HG03575 (cell line): ENCODE measurements around the gene ZNF827.

ENCODE experiments used
- ATAC-seq: cut with Tn5 transposase; IDR thresholded peaks from one replicate; pipeline ENCODE4 v1.9.1; 2021; ENCODE audit not compliant: unreplicated experiment, insufficient number of reproducible peaks, low FRiP score; ENCODE audit errors: extremely low read depth

Gene ZNF827

DNA sequence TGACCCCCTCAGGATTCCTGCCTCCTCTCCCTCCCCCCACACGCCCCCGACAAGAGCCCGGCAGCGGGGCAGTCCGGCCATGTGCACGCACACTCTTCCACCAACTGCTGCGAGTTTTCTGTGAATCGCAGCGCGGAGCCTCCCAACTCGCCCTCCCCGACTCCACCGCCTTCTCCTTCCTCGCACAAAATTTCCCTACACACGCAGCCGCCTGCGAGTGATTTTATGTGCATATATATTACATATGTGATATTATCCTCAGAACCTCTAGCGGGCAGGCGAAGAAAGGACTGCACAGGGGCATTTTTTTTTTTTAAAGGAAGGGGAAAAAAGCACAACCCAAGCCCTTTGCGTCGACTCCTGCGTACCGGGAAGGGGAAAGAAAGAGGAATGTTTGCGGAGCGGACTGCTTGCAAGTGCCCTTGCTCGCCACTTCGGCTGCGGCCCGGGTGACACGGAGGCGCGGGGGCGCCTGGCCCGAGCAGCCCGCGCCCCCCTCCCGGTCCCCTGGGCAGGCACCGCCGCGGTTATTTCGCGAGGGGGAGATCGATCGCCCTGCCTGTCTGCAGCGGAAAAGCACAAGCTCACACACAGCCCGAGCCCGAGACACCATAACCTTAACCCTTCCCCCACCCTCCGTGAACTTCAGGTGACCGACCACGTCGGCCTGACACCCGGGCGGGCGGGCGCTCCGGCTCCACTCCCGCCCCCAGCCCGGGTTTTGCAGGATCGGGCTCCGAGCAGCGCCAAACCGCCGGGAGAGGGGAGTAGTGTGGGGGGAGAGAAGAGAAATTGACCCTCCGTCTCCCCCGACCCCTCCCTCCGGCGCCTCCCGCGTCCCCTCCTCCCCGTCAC lies 2.3 kb downstream of the ZNF827 start:
- peak; percentile 27 for ATAC-seq

DNA sequence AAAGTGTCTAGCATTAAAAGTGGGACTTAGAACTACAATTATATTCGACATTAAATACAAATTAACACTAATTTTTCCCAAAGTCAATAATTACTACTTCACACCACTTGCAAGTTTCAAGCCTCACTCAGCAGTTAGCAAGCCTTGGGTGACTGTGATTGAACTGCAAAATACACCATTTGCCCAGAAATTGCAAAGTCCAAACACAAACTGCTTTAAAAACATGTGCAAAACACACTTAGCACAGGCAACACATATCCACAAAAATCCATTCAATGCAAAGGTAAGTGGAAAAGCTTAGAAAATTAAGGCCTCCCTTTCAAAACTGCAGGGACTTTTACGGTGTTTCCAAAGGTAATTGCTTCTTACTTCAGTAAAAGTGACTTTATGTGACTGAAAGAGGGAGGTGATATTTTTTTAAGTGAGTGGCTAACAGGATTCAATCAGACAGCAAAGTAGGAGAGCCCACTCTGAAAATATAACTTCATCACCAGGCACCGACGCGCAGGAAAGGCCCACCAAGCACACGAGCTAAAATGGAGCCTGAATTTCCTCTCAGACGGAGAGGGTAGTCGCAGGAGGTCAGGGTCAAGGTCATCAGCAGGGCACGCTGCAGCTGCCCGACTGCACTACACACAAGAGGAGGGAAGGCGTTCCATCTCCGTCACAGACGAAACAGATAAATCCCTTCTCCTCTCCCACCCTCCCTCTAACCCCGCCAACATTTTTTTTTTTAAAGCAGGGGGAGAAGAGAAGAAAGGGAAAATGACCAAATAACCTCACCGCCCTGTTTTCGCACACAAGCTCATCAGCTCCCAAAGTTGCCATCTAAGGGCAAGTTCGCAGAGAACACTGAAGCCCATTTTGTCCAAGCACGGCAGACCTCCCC lies 3.1 kb downstream of the ZNF827 start:
- no peak for ATAC-seq

GRCh38 chr4:145934434-145935047 lies 4.1 kb downstream of the ZNF827 start:
- ATAC-seq, result no peak

- no peak for ATAC-seq
Measured at GRCh38 chr4:145933134-145933533, 5.5 kb downstream of the ZNF827 start.

DNA sequence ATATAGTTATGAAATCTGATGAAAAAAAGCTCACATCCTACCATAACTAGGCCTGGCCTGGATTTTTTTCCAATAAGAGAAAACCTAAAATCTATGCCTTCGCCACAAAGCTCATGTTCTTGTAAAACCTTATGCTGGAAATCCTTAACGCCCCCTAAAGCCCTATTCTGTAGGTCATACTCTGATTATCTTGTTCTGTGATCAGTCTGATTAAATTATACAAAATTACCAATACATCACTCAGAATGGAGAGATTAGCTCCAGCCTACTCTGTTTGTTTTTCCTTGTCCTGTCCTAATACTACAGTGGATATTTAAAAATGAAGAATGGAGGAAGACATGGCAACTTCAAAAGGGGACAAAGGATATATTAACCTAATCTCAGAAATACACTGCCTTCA lies 7.2 kb downstream of the ZNF827 start:
- ATAC-seq, result no peak

DNA sequence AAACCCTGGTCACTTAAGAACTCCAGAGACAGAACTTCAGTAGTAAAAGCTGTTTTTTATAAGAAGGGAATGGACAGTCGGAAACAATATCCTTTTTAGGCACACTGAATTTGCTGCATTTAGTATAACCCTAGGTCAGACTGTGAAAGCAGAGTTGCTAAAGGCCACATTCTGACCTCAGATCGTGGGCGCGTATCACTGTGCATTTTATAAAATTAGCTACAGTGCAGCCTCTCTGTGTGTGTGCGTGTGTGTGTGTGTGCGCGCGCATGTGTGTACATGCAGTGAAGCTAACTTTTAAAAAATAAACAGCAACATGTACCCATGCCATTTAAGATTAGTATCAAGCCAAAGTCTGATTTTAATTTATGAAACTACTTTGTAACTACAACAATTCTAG lies 8.0 kb downstream of the ZNF827 start:
- no peak for ATAC-seq

DNA sequence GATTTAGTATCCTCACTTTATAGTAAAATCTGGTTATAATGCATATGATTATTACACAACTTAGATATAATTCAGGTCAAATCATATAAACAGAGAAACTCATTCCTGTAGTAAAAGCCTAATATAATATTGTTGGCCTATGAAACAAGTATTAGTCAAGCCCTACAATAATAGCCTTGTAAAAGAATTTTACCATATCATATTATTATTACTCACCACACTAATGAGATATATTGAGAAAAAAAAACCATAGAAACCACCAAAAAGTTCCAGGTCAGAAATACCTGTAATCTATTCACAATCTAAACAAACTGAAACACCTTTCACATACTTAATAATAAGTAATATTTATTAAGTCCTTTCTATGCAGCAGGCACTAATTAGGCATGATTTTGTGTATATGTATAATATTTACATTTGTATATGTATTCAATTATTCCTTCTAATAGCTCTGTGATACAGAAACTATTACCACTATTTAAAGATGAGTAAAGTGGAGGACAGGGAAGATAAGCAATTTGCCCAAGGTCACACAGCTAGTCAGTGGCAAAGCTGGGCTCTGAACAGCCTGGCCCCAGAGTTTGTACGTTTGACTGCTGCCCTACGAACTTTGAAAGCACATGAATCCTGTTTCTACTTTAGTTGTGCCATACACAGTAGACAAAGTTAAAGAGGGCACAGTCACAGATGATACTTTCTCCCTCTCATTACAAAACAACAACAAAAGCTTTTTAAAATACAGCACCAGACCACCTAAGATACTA lies 9.0 kb downstream of the ZNF827 start:
- ATAC-seq, result no peak

GRCh38 chr4:145928748-145929147 lies 9.9 kb downstream of the ZNF827 start:
- no peak for ATAC-seq

DNA sequence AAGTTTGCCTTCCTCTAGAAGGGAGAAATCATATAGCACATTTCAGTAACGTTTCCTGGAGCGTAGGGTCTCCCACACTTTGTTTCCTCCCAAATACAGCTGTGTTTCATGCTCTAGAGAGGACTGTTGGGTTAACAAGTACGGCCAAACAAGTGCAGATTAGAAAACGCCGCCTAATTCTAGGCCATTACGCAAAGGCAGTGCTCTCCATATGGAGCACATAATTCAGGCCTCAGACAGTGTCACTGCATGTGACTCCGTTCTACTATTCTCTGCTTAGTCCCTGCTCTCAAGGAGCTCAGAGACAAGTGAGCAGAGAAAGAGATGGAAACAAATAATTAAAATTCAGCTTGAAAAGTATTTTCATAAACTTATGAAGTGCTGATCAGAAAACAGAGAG lies 11.6 kb downstream of the ZNF827 start:
- ATAC-seq, result no peak

GRCh38 chr4:145921231-145921630 lies 17.4 kb downstream of the ZNF827 start:
- ATAC-seq, result no peak

GRCh38 chr4:145920205-145920604 lies 18.4 kb downstream of the ZNF827 start:
- no peak for ATAC-seq

DNA sequence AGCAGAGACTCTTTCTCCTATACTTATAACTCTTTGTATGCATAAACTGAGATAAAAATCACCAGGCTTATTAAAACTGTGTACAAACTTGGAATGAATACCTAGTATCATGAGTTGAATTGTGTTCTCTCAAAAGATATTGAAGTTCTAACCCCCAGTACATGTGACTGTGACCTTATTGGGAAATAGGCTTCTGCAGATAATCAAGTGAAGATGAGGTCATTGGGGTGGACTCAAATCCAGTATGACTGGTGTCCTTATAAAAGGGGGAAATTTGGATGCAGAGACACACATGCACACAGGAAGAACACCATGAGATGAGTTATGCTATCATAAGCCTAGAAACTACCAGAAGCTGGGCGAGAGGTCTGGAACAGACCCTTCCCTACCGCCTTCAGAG lies 26.2 kb downstream of the ZNF827 start:
- no peak for ATAC-seq

DNA sequence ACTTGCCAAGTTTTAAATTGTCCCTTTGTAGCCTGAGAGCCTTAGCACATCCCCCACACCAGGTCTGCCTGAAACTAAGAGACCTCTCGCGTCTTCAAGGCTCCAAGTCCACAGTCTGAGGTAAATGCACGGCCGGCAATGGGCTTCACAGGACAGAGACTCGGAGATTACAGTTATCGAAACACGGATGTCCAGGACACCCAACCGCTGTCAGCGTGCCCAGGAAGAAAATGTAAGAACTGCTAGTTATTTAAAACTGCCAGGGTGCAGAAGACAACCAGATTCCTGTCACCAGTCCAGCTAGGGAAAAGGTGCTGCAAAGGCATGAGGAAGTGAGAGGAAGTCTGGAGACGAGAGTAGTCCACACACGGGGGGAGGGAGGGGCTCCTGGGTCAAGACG lies 28.9 kb downstream of the ZNF827 start:
- no peak for ATAC-seq

- no peak for ATAC-seq
Measured at GRCh38 chr4:145909281-145909715, 29.3 kb downstream of the ZNF827 start.

DNA sequence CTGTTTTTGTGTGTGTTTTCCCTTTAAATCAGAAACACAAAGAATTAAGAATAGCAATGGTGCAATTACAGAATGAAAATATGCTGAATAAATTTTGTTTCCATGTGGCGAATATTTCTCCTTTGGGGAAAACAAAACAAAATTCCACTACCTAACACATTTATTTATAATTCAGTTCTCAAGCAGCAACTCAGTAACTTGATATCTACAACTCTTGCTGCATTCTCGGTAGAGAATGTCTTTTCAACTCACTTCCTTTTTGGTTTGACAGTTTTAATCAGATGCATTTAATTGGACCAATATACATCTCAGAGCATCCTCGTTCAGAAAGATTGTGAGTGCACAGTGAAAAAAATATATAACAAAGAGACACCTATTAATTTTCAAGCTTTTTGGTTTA lies 30.8 kb downstream of the ZNF827 start:
- no peak for ATAC-seq

GRCh38 chr4:145907390-145907789 lies 31.2 kb downstream of the ZNF827 start:
- ATAC-seq, result no peak

DNA sequence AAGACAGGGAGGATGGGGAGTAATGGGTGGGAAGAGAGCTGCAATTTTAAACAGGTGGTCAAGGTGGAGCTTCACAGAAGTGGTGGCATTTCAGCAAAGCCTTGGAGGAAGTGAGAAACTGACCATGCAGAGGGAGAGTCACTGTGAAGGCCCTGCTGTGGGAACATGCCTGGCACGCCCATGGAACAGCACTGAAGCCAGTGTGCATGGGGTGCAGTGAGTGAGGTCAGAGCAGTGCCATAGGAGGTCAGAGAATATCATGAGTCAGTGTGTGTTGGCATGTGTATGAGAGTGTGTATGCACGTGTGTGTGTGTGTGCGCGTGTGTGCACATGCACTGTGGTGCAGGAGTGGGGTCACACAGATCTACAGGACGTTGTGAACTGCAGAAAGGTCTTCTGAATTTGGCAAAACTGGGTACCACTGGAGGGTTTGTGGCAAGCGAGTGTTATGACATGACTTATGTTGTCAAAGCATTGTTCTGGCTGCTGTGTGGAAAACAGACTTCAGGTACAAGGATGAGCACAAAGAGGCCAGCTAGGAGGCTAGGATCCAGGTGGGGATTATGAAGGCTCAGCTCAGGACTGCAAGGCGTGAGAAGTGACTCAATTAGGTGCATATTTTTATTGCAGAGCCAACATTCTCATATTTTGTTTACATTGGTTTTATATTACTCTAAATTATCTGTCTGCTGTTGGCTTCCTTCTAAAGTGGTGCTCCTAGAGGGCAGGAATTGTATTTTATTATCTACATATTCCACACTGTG lies 34.0 kb downstream of the ZNF827 start:
- ATAC-seq, result no peak

GRCh38 chr4:145902522-145902921 lies 36.1 kb downstream of the ZNF827 start:
- no peak for ATAC-seq
